Liver (tissue), 3 donors: Measurements from ENCODE around the gene C3orf38.

Source experiments
- ATF3 ChIP-seq: IDR thresholded peaks from 2 replicates; pipeline ENCODE4 v1.6.1; 2016; ENCODE audit warnings: antibody characterized with exemption
- FOXA1 ChIP-seq: IDR thresholded peaks from 2 replicates; pipeline ENCODE4 v1.6.1; 2016; ENCODE audit warnings: antibody characterized with exemption
- GABPA ChIP-seq, 2 donors: IDR thresholded peaks in 1 of 2; conservative IDR thresholded peaks in 1 of 2; 2 replicates each; pipeline ENCODE4 v1.6.1; 2016; ENCODE audit warnings: antibody characterized with exemption in 2 of 2, mild to moderate bottlenecking in 1 of 2, moderate library complexity in 1 of 2
- JUND ChIP-seq, 2 donors: IDR thresholded peaks; 2 replicates each; pipeline ENCODE4 v1.6.1; 2016; ENCODE audit warnings: antibody characterized with exemption in 2 of 2
- RAD21 ChIP-seq, 2 donors: IDR thresholded peaks; 2 replicates each; pipeline ENCODE4 v1.6.1; 2016; ENCODE audit warnings: antibody characterized with exemption in 2 of 2, mild to moderate bottlenecking in 2 of 2
- TAF1 ChIP-seq: conservative IDR thresholded peaks from 2 replicates; pipeline ENCODE4 v1.6.1; 2016; ENCODE audit warnings: antibody characterized with exemption, mild to moderate bottlenecking
- TF ChIP-seq, protein P1 (sequence below): fragments of 150-350 bp; IDR thresholded peaks from 2 replicates; pipeline ENCODE4 v1.5.1; 2017; ENCODE audit warnings: improper control_type of control experiment, low read depth, low read length; ENCODE audit not compliant: missing input control
- TF ChIP-seq, protein P2 (sequence below): IDR thresholded peaks from 2 replicates; pipeline ENCODE4 v1.6.1; 2016; ENCODE audit warnings: antibody characterized with exemption
- TF ChIP-seq, protein P3 (sequence below): IDR thresholded peaks from 2 replicates; pipeline ENCODE4 v1.6.1; 2016; ENCODE audit warnings: antibody characterized with exemption, mild to moderate bottlenecking
- donor health status: healthy.
- donor health status: healthy.

DNA sequence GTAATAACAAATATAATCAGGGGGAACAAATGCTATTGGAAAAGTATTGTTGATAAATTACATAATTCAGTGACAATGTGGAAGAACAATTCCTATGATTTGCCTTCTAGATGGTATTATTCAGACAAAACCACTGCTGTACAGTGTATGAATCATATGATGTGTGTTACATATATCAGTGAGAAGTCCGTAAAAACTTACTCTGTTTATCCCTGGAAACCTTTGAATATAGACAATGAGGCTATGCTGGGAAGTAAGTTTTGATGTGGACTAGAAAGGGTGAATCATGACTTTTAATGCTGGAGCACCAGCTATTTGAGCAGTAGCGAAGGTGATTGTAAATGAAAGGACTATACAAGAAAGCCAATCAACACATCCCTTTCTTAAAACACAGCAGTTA is 17.9 kb downstream of the C3orf38 start:
- TF ChIP-seq, protein P1, sequence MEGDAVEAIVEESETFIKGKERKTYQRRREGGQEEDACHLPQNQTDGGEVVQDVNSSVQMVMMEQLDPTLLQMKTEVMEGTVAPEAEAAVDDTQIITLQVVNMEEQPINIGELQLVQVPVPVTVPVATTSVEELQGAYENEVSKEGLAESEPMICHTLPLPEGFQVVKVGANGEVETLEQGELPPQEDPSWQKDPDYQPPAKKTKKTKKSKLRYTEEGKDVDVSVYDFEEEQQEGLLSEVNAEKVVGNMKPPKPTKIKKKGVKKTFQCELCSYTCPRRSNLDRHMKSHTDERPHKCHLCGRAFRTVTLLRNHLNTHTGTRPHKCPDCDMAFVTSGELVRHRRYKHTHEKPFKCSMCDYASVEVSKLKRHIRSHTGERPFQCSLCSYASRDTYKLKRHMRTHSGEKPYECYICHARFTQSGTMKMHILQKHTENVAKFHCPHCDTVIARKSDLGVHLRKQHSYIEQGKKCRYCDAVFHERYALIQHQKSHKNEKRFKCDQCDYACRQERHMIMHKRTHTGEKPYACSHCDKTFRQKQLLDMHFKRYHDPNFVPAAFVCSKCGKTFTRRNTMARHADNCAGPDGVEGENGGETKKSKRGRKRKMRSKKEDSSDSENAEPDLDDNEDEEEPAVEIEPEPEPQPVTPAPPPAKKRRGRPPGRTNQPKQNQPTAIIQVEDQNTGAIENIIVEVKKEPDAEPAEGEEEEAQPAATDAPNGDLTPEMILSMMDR, result no peak
- TF ChIP-seq, protein P2, sequence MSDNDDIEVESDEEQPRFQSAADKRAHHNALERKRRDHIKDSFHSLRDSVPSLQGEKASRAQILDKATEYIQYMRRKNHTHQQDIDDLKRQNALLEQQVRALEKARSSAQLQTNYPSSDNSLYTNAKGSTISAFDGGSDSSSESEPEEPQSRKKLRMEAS, result no peak
- TF ChIP-seq GABPA (IDR thresholded peaks at IDR 0.05 in 1 of 2, conservative IDR thresholded peaks at IDR 0.05 in 1 of 2) (no peak), FOXA1 (no peak), ATF3 (no peak), JUND (IDR thresholded peaks at IDR 0.05) (no peak), TAF1 (no peak), RAD21 (IDR thresholded peaks at IDR 0.05) (no peak)
- TF ChIP-seq, protein P3, sequence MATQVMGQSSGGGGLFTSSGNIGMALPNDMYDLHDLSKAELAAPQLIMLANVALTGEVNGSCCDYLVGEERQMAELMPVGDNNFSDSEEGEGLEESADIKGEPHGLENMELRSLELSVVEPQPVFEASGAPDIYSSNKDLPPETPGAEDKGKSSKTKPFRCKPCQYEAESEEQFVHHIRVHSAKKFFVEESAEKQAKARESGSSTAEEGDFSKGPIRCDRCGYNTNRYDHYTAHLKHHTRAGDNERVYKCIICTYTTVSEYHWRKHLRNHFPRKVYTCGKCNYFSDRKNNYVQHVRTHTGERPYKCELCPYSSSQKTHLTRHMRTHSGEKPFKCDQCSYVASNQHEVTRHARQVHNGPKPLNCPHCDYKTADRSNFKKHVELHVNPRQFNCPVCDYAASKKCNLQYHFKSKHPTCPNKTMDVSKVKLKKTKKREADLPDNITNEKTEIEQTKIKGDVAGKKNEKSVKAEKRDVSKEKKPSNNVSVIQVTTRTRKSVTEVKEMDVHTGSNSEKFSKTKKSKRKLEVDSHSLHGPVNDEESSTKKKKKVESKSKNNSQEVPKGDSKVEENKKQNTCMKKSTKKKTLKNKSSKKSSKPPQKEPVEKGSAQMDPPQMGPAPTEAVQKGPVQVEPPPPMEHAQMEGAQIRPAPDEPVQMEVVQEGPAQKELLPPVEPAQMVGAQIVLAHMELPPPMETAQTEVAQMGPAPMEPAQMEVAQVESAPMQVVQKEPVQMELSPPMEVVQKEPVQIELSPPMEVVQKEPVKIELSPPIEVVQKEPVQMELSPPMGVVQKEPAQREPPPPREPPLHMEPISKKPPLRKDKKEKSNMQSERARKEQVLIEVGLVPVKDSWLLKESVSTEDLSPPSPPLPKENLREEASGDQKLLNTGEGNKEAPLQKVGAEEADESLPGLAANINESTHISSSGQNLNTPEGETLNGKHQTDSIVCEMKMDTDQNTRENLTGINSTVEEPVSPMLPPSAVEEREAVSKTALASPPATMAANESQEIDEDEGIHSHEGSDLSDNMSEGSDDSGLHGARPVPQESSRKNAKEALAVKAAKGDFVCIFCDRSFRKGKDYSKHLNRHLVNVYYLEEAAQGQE, result no peak
